ENCODE measurements around the gene AHCYL1.

The AHCYL1 gene

GRCh38 chr1:110040548-110040947 lies 56.0 kb downstream of the AHCYL1 start:
- DNase-seq = no peak

- DNase-seq = no peak
Observed at GRCh38 chr1:110043016-110043415, 58.5 kb downstream of the AHCYL1 start.

DNA sequence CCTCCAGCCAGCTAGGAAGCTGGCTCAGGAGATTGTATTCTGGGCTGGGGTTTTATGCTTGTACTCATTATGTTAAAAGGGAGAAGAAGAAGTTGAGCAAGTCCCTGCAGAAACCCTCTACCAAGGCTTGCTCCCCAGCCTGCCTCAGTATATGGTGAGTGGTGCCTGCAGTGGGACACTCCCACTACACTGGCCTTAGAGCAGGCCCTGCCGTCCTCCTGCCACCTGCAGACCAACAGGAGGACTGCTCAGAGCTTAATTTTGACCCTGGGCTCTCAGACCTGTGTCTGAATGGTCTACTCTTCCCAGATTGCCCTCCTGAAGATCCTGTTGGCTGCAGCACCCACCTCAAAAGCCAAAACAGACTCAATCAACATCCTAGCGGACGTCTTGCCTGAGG lies 62.9 kb downstream of the AHCYL1 start:
- no peak for DNase-seq

DNA sequence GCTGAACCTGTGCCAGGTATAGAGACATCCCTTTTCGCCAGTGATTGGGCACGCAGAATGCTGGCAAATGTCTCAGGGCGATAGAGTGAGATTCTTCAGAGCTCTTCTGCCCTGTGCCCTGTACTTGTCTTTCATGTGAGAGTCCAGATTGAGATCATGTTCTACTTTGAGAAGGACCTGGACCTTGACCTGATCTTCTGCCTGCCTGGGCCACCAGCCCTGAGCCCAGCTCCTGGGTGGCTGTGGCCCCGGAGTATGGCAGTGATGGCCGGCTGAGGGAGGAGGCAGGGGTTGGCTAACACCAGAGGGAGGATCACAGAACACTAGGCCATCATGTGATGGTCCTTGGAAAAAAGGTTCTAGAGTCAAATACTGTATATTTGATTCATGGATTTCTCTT lies 63.7 kb downstream of the AHCYL1 start:
- no peak for DNase-seq

DNA sequence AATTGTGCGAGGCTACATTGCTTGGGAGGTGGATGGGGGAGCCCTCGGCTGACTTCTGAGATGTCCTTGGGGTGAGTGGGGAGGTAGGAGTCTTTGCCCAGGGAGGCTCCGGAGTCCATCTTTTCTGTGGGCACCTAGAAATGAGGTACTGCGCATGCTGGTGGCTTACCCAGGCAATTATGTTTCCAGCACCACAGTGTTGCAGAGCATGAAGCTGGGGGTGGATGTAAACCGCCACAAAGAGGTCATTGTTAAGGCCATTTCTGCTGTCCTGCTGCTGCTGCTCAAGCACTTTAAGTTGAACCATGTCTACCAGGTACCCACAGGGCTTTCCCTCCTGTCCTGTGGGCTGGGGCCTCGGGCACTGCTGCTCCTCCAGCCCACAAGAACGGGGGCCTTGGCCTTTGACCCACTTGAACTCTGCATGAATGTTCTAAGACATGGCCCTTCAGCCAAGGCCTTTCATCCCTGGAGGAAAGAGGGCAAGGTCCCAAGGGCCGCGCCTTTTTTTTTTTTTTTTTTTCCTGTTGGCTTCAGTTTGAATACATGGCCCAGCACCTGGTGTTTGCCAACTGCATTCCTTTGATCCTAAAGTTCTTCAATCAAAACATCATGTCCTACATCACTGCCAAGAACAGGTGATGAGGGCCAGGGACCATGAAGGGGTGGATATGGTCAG lies 64.5 kb downstream of the AHCYL1 start:
- no peak for DNase-seq

- DNase-seq = no peak
Observed at GRCh38 chr1:110049801-110050601, 65.4 kb downstream of the AHCYL1 start.

DNA sequence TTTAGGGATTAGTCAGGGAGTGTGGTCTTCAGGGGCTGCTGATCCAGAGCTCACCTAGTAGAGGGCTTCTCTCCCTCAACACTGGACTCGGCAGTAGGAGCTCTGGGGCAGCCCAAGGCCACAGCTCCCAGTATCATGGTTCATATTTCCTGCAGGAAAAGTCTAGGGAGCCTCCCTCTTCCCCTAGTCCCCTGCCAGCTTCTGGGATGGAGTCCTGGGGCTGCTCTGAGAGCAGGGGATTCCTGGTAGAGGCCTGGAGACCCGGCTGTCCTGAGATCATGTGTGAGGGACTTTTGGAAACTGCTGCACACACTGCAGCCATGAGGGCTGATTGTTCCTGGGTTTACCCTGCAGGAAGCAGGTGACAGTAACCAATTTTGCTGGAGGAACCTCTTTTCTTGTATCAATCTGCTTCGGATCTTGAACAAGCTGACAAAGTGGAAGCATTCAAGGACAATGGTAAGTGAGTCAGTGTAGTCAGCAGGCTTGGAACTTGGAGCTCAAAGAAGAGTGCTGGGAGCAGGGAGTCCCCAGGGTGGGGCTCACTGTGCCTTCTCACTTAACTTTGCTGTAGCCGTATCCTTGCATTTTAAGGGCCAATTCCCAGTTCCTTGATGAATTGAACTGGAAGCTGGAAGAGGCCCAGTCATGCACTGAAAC lies 66.2 kb downstream of the AHCYL1 start:
- no peak for DNase-seq

GRCh38 chr1:110051262-110051648 lies 66.7 kb downstream of the AHCYL1 start:
- DNase-seq = no peak

- no peak for DNase-seq
Observed at GRCh38 chr1:110053552-110054428, 69.2 kb downstream of the AHCYL1 start.

DNA sequence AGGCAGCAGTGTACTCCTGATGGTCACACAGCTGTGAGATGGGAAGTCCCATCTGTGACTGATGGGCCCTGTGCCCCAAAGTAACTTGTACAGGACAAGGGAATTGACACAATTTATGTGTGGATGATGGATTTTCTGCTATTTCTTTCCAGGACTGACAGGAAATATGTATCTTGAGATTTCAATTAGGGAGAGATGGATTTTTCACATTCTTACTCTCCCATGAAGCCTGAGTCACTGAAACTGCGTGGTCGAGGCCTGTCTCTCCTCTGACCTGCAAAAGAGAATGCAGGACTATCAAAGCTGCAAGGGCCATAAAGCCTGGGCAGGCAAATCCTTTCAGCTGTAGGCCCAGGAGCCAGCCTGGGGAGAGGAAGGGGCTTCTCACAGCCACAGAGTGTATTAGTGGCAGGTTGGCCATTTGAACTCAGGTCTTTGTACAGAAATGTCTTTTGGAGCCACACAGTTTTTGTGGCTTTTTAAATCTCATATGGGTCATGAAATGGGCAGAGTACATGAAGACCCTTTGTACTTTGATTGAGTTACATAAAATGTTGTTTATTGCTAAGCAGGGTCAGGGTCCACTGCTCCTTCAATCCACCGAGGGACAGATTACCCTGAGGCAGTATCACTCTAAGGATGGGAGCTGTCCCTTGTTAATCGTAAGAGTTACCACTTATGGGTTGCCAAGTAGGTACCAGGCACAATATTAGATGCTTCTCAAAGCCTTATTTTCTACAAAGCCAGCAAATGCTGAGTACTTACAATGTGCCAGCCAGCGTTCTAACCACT lies 71.1 kb downstream of the AHCYL1 start:
- DNase-seq = no peak

GRCh38 chr1:110056285-110056683 lies 71.7 kb downstream of the AHCYL1 start:
- no peak for DNase-seq

GRCh38 chr1:110056776-110057175 lies 72.2 kb downstream of the AHCYL1 start:
- no peak for DNase-seq

GRCh38 chr1:110057963-110058518 lies 73.5 kb downstream of the AHCYL1 start:
- DNase-seq = no peak

DNA sequence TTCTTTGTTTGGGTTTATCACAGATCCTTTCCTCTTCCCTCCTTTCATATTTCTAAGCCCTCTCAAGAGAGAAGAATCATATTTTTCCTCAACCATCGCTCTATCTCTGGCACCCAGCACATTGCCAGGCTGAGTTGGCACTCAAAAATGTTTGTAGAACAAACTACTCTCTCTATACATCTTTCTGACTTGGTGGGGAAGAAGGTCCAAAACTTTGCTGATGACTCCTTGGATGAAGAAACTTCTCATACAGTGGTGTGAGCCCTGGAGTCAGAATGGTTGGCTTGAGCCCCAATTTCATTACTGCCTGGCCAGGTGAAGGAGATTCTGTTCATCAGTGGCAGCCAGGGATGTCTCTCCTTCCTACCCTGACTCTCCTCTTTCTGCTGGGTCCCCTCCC lies 74.0 kb downstream of the AHCYL1 start:
- DNase-seq = no peak

GRCh38 chr1:110059133-110059863 lies 74.7 kb downstream of the AHCYL1 start:
- DNase-seq = no peak

DNA sequence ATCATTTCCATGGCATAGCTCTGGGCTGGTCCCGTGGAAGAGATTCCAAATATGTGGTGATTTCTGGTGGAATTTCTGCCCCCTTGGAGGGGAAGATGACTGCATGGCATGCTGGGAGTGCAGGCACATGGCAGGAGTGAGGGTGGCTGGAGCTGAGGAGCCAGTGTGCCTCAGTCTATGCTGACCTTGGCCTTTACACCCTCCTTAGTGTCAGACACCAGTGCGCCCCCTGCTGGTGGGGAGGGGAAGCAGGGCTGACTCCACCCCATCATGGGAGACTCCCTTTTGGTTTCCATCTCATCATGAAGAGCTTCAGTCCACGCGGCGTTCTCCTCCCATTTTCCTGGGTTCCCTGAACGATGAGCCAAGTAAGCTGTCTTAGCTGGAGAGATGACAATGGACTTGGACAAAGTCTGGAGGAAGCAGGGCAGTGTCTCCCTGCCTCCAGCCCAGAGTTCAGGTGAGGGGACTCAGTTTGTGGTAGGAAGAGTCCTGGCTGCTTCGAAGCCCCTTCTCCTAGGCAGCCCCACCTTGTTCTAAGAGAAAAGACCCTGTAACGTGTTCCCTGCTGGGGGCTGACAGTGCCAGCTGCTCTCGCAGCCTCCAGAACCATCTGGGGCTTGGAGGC lies 75.6 kb downstream of the AHCYL1 start:
- DNase-seq = no peak

DNA sequence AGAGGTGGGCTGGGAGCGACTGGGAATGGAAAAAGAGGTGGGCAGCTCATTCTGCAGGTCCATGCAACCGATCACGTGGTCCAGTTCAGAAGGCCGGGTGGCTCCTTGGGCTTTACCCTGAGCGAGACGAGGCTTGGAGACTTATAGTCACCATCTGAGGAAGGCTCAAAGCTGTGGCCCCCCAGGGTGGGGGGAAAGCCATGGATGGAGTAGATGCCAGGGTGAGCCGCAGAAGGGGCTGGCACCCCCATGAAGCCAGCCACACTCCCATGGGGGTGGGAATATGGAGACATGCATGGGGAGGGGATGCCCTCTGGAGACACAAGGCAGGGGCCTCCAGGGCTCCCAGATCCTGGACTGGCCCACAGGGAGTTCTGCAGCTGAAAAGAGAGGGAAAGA lies 76.1 kb downstream of the AHCYL1 start:
- DNase-seq = no peak

- DNase-seq = no peak
Observed at GRCh38 chr1:110061341-110061740, 76.8 kb downstream of the AHCYL1 start.

- no peak for DNase-seq
Observed at GRCh38 chr1:110062612-110063011, 78.0 kb downstream of the AHCYL1 start.

GRCh38 chr1:110063781-110064180 lies 79.2 kb downstream of the AHCYL1 start:
- no peak for DNase-seq

All from SIG-M5 (cell line).